ENCODE results near the gene DTX3L.

- no peak for TF ChIP-seq CTCF (IDR thresholded peaks at IDR 0.05)
- no peak for TF ChIP-seq POLR2A (IDR thresholded peaks at IDR 0.05)
These were observed 30.7 kb upstream of the DTX3L start for GRCh38 chr3:122533480-122533879.
